GM12878 (cell line): ENCODE results near the gene SULF2. TPM values are rescaled to one million over a fixed set of nuclear protein-coding genes. Genes with fewer than 3 reads are reported as not detected.

ENCODE experiments used
- ATAC-seq: fragments of 200-7000 bp; cut with Tn5 transposase; 3 replicates; pipeline ENCODE4 v1.9.1; 2020; ENCODE audit warnings: mild to moderate bottlenecking, moderate library complexity
- BruUV-seq: library from RNA; stranded (reverse); fragments of 400-500 nt; replicated peaks from 2 replicates; lab custom pipeline; 2021; lab: Mats Ljungman, UMichigan
- CTCF ChIA-PET: fragments of 300-600 bp; sonication (Branson Sonifier 250); formaldehyde crosslinking; extraction: SDS; loops from one replicate; lab custom pipeline; 2021; ENCODE audit warnings: inconsistent platforms; lab: Yijun Ruan, JAX
- POLR2A ChIA-PET: fragments of 350-600 bp; formaldehyde crosslinking; extraction: SDS; loops from one replicate; lab custom pipeline; 2021; ENCODE audit warnings: inconsistent platforms; lab: Charles Lee
- RAD21 ChIA-PET: fragments of 300-600 bp; sonication (Branson Sonifier 250); formaldehyde crosslinking; loops from one replicate; lab custom pipeline; 2023; ENCODE audit warnings: antibody characterized with exemption; ENCODE audit not compliant: unreplicated experiment; lab: Charles Lee
- SMC1A ChIA-PET: fragments of 300-600 bp; sonication (Branson Sonifier 250); formaldehyde crosslinking; loops from one replicate; lab custom pipeline; 2023; ENCODE audit not compliant: unreplicated experiment, uncharacterized antibody; lab: Charles Lee
- DNase-seq: peaks from one replicate; pipeline ENCODE4 v3.0.0-alpha.2; 2011; ENCODE audit warnings: low read depth, low spot score
- FAIRE-seq: peaks from 3 replicates; lab custom pipeline; 2011; peaks lifted over from hg19 to GRCh38; lab: Jason Lieb, UNC
- H2AFZ ChIP-seq: 2 replicates; pipeline ENCODE4 v1.6.0; 2011; ENCODE audit warnings: low read depth, low read length, control low read depth; ENCODE audit not compliant: control insufficient read depth
- H3K27ac ChIP-seq: 2 replicates; pipeline ENCODE4 v1.5.1; 2011; ENCODE audit warnings: control low read depth; ENCODE audit not compliant: control insufficient read depth, insufficient read depth
- H3K27me3 ChIP-seq, 2 experiments: replicated peaks in 1 of 2; 2 replicates each; pipeline versions ENCODE4 v1.6.0 to v1.6.1; 2011; ENCODE audit warnings: low read length in 1 of 2; ENCODE audit not compliant: control insufficient read depth in 2 of 2, insufficient read depth in 2 of 2
- H3K36me3 ChIP-seq, 2 experiments: 2 replicates each; pipeline ENCODE4 v1.5.1; 2011; ENCODE audit warnings: low read length in 1 of 2; ENCODE audit not compliant: control insufficient read depth in 2 of 2, insufficient read depth in 2 of 2
- H3K4me1 ChIP-seq: 2 replicates; pipeline ENCODE4 v1.6.1; 2011; ENCODE audit warnings: mild to moderate bottlenecking, low read length, moderate library complexity, mixed read lengths; ENCODE audit not compliant: control insufficient read depth, insufficient read depth
- H3K4me2 ChIP-seq: 2 replicates; pipeline ENCODE4 v1.6.0; 2011; ENCODE audit warnings: control low read depth; ENCODE audit not compliant: control insufficient read depth, insufficient read depth
- H3K4me3 ChIP-seq: fragments of 200-600 bp; sonication (generic); 2 replicates; pipeline ENCODE4 v1.5.1; 2016
- H3K79me2 ChIP-seq: 2 replicates; pipeline ENCODE4 v1.6.0; 2011; ENCODE audit warnings: low read length; ENCODE audit not compliant: control insufficient read depth, insufficient read depth
- H3K9ac ChIP-seq: 2 replicates; pipeline ENCODE4 v1.8.0; 2011; ENCODE audit warnings: low read length, control low read depth, mixed read lengths; ENCODE audit not compliant: control insufficient read depth, insufficient read depth
- H3K9me3 ChIP-seq: replicated peaks from 3 replicates; pipeline ENCODE4 v1.5.1; 2011; ENCODE audit warnings: mild to moderate bottlenecking, low read length; ENCODE audit not compliant: control insufficient read depth, insufficient read depth
- H4K20me1 ChIP-seq: 2 replicates; pipeline ENCODE4 v1.6.0; 2011; ENCODE audit not compliant: control insufficient read depth, insufficient read depth
- CBFB ChIP-seq: IDR thresholded peaks from 2 replicates; pipeline ENCODE4 v1.6.1; 2016; ENCODE audit warnings: antibody characterized with exemption, low read depth
- ETV6 ChIP-seq, 2 experiments: fragments of 450-650 bp in 1 of 2; IDR thresholded peaks in 1 of 2; conservative IDR thresholded peaks in 1 of 2; 2 replicates each; pipeline ENCODE4 v1.6.1; 2014; ENCODE audit warnings: antibody characterized with exemption in 1 of 2, borderline replicate concordance in 1 of 2, low read depth in 1 of 2, mild to moderate bottlenecking in 1 of 2, moderate library complexity in 1 of 2
- JUND ChIP-seq: IDR thresholded peaks from 2 replicates; pipeline ENCODE4 v1.6.1; 2012; ENCODE audit warnings: low read depth, mild to moderate bottlenecking, low read length, improper control_type of control experiment, moderate library complexity
- NFXL1 ChIP-seq: fragments of 450-650 bp; IDR thresholded peaks from 2 replicates; pipeline ENCODE4 v1.6.1; 2017; ENCODE audit warnings: antibody characterized with exemption, mild to moderate bottlenecking, borderline replicate concordance
- NR2C2 ChIP-seq: IDR thresholded peaks from 2 replicates; pipeline ENCODE4 v1.6.1; 2011; ENCODE audit warnings: borderline replicate concordance, low read depth; ENCODE audit not compliant: control insufficient read depth, insufficient read length
- NR2F1 ChIP-seq: fragments of 450-650 bp; conservative IDR thresholded peaks from 2 replicates; pipeline ENCODE4 v1.6.1; 2017; ENCODE audit warnings: mild to moderate bottlenecking
- POU2F2 ChIP-seq: IDR thresholded peaks from 3 replicates; pipeline ENCODE4 v1.6.1; 2011; ENCODE audit warnings: low read depth, mild to moderate bottlenecking, low read length, borderline replicate concordance
- RCOR1 ChIP-seq: conservative IDR thresholded peaks from 2 replicates; pipeline ENCODE4 v1.6.1; 2012; ENCODE audit warnings: low read depth, low read length, improper control_type of control experiment
- STAT3 ChIP-seq: IDR thresholded peaks from 2 replicates; pipeline ENCODE4 v1.6.1; 2011; ENCODE audit warnings: low read depth, low read length, improper control_type of control experiment
- WGBS: methylation state at CpG from one replicate; pipeline ENCODE4 v1.1.6; 2016; ENCODE audit warnings: low lambda C conversion rate; ENCODE audit not compliant: insufficient replicate concordance, insufficient coverage; ENCODE audit errors: missing lambda C conversion rate; 5-methylcytosine and 5-hydroxymethylcytosine counted together
- in situ Hi-C: fragments of 300-500 bp; cut with MboI; formaldehyde crosslinking; loops from 9 replicates; pipeline ENCODE4 v1.14.3; 2018; ENCODE audit warnings: mixed read lengths
- intact Hi-C: fragments of 100-400 bp; cut with micrococcal nuclease; formaldehyde crosslinking; loops from one replicate; pipeline ENCODE4 v1.14.2; 2022; ENCODE audit not compliant: unreplicated experiment
- polyA plus RNA-seq, 11 experiments: library from polyadenylated mRNA; depleted of rRNA in 4 of 11; unstranded in 6 of 11; stranded (reverse) in 5 of 11; fragments of >200 nt; fragmentation: Nextera tagmentation in 4 of 11; fragmentation: Illumina TruSeq in 1 of 11; extraction: Ambion mirVana in 4 of 11; extraction: Trizol in 1 of 11; gene quantifications; 1 replicate in 1 of 11; 2 replicates in 10 of 11; pipeline versions ENCODE4 v1.2.1 to v1.2.3, GENCODE V29; 2011 to 2016; ENCODE audit warnings: inconsistent platforms in 2 of 11, missing spikeins in 2 of 11, low read depth in 1 of 11
- total RNA-seq, 4 experiments: library from RNA; depleted of rRNA in 3 of 4; stranded (reverse); fragments of >200 nt in 3 of 4; fragmentation: Illumina TruSeq in 1 of 4; extraction: Trizol in 1 of 4; gene quantifications; 2 replicates each; pipeline versions ENCODE4 v1.2.1 to v1.2.3, GENCODE V29; 2013 to 2021
- TF ChIP-seq, protein P1 (sequence below): fragments of 450-650 bp; conservative IDR thresholded peaks from 2 replicates; pipeline ENCODE4 v1.6.1; 2017; ENCODE audit warnings: mild to moderate bottlenecking, moderate library complexity
- TF ChIP-seq, protein P2 (sequence below): fragments of 450-650 bp; formaldehyde crosslinking; IDR thresholded peaks from 2 replicates; pipeline ENCODE4 v1.4.0; 2020; ENCODE audit warnings: mild to moderate bottlenecking, moderate library complexity

Gene SULF2
- total and polyA plus RNA-seq, 10 of the 15 experiments (the other 5 are each of a cell fraction or from before 2014, with no cell fraction given): 0.69 to 4.1 (median 1.6) TPM

DNA sequence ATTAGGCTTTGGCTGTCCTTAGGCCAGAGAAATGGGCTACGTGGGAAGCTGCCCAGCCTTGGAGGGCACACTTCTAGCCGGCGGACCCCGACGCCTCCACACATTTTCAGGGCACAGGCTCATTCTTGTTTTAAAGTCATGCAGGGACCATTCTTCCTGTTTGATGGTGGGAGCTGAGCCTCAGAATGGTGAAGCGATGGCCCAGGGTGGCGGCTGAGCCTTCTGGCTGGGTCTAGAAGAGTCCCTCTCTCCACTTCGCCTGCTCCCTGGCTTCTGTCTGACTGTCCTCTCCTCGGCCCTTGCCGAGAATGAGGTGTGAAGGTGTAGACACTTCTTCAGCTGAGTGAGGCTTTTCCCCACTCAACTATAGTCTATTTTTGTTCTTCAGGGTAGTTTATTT lies 114.4 kb downstream of the SULF2 start:
- no peaks in the 10 kb centered on the region for H4K20me1 ChIP-seq
- 64% methylated on average over 10 of the region's 10 CpGs for WGBS
- no peak for FAIRE-seq

DNA sequence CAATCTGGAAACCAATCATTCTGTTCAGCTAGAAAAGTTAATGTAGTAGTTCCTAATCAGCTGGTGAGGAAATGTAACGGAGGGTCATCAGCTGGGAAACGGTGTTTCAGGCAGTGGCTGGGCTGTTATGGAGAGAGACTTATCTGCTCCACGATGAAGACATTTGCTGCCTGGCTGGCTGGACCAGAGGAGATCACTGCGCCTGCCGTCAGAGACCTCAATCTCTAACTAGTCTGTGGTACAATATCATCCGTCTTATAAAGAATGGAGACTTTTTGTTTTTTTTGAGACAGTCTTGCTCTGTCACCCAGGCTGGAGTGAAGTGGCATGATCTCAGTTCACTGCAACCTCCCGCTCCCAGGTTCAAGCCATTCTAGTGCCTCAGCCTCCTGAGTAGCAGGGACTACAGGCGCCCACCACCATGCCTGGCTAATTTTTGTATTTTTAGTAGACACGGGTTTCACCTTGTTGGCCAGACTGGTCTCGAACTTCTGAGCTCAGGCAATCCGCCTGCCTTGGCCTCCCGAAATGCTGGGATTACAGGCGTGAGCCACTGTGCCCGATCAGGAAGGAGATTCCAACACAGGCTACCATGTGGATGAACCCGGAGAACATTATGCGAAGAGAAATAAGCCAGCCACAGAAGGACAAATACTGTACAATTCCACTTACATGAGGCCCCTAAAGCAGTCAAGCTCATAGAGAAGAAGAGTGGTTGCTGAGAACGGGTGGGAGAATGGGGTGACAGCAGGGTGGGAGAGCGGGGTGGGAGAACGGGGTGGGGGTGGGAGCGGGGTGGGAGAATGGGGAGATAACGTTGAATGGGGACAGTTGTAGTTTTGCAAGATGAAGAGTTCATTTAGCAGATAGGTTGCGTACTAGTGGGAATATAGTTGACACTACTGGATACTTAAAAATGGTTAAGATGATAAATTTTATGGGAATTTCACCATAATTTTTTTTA lies 115.1 kb downstream of the SULF2 start:
- Histone ChIP-seq H3K36me3 (no peaks in the 10 kb centered on the region; a peak in 1 of 4 replicates), H3K9ac (no peak overlapping the region), H3K27me3 (no peaks in the 10 kb centered on the region; a peak in 1 of 4 replicates), H3K4me3 (no peak overlapping the region), H3K9me3 (no peaks in the 10 kb centered on the region), H4K20me1 (no peaks in the 10 kb centered on the region), H3K27ac (no peak overlapping the region), H2AFZ (no peak overlapping the region), H3K79me2 (no peaks in the 10 kb centered on the region), H3K4me1 (no peaks in the 10 kb centered on the region), H3K4me2 (no peak overlapping the region)
- ChIA-PET SMC1A (no interaction called here), RAD21 (no interaction called here), POLR2A (no interaction called here), CTCF (interaction anchor here (0.6 to 1.1 kb wide), 2 partner anchors 11 to 139 kb away, joined by 3 read pairs; no protein-coding TSS in a partner anchor)
- no TSS peak for BruUV-seq
- DNase-seq (no peak), ATAC-seq (no peak), FAIRE-seq (no peak)
- in situ Hi-C loops (no loop called here), intact Hi-C loops (no loop called here)
- 64% methylated on average over 19 of the region's 22 CpGs for WGBS
- no peak for TF ChIP-seq NR2C2
- TF ChIP-seq NR2F1: no peak
- TF ChIP-seq JUND: no peak
- TF ChIP-seq STAT3: no peak
- TF ChIP-seq, protein P1, sequence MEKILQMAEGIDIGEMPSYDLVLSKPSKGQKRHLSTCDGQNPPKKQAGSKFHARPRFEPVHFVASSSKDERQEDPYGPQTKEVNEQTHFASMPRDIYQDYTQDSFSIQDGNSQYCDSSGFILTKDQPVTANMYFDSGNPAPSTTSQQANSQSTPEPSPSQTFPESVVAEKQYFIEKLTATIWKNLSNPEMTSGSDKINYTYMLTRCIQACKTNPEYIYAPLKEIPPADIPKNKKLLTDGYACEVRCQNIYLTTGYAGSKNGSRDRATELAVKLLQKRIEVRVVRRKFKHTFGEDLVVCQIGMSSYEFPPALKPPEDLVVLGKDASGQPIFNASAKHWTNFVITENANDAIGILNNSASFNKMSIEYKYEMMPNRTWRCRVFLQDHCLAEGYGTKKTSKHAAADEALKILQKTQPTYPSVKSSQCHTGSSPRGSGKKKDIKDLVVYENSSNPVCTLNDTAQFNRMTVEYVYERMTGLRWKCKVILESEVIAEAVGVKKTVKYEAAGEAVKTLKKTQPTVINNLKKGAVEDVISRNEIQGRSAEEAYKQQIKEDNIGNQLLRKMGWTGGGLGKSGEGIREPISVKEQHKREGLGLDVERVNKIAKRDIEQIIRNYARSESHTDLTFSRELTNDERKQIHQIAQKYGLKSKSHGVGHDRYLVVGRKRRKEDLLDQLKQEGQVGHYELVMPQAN: no peak
- no peak for TF ChIP-seq CBFB
- TF ChIP-seq POU2F2: no peak
- TF ChIP-seq, protein P2, sequence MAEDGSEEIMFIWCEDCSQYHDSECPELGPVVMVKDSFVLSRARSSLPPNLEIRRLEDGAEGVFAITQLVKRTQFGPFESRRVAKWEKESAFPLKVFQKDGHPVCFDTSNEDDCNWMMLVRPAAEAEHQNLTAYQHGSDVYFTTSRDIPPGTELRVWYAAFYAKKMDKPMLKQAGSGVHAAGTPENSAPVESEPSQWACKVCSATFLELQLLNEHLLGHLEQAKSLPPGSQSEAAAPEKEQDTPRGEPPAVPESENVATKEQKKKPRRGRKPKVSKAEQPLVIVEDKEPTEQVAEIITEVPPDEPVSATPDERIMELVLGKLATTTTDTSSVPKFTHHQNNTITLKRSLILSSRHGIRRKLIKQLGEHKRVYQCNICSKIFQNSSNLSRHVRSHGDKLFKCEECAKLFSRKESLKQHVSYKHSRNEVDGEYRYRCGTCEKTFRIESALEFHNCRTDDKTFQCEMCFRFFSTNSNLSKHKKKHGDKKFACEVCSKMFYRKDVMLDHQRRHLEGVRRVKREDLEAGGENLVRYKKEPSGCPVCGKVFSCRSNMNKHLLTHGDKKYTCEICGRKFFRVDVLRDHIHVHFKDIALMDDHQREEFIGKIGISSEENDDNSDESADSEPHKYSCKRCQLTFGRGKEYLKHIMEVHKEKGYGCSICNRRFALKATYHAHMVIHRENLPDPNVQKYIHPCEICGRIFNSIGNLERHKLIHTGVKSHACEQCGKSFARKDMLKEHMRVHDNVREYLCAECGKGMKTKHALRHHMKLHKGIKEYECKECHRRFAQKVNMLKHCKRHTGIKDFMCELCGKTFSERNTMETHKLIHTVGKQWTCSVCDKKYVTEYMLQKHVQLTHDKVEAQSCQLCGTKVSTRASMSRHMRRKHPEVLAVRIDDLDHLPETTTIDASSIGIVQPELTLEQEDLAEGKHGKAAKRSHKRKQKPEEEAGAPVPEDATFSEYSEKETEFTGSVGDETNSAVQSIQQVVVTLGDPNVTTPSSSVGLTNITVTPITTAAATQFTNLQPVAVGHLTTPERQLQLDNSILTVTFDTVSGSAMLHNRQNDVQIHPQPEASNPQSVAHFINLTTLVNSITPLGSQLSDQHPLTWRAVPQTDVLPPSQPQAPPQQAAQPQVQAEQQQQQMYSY (CRISPR knock-in tag): no peak

More for the DNA sequence above, 114.4 kb downstream of the SULF2 start:
- Histone ChIP-seq H3K9me3 (no peaks in the 10 kb centered on the region), H3K27me3 (no peaks in the 10 kb centered on the region; a peak in 1 of 4 replicates), H3K4me2 (no peak overlapping the region), H3K36me3 (no peaks in the 10 kb centered on the region; a peak in 1 of 4 replicates), H3K4me1 (no peaks in the 10 kb centered on the region), H3K27ac (no peak overlapping the region), H3K79me2 (no peaks in the 10 kb centered on the region), H3K4me3 (no peak overlapping the region)
- POLR2A ChIA-PET: no interaction called here
- RAD21 ChIA-PET: no interaction called here
- DNase-seq: no peak
- CTCF ChIA-PET: no interaction called here
- intact Hi-C loops: no loop called here
- BruUV-seq: no TSS peak
- in situ Hi-C loops: no loop called here
- SMC1A ChIA-PET: interaction anchor here (1.3 kb wide), 1 partner anchor 10 kb away, joined by 3 read pairs; no protein-coding TSS in a partner anchor
- peak; percentile 28; the same call in 1 of the 2 replicates for TF ChIP-seq NFXL1
- TF ChIP-seq RCOR1: no peak
- peak in 1 of 2 experiments; percentile 37; a peak in 1 of 4 replicates for TF ChIP-seq ETV6 (conservative IDR thresholded peaks at IDR 0.05 in 1 of 2, IDR thresholded peaks at IDR 0.05 in 1 of 2; ENCODE audit: borderline replicate concordance in 1 of 2, low read depth in 1 of 2)
- TF ChIP-seq, all 136 proteins: peak for 2
- no peak for ATAC-seq
- no peak overlapping the region for H3K9ac ChIP-seq
- H2AFZ ChIP-seq: no peak overlapping the region
